Activated CD4-positive, alpha-beta T cell treated with anti-CD3 and anti-CD28 coated beads for 48 hours (primary cell): ENCODE measurements around the gene TMCC2.
"Not testable (repeated sequence)": the region's sequence is repeated elsewhere in the genome, so short reads cannot be mapped to it uniquely, and the experiment has no call there.

Source experiments
- DNase-seq: peaks from one replicate; pipeline ENCODE4 v3.0.0-alpha.2; 2020

Gene TMCC2

DNA sequence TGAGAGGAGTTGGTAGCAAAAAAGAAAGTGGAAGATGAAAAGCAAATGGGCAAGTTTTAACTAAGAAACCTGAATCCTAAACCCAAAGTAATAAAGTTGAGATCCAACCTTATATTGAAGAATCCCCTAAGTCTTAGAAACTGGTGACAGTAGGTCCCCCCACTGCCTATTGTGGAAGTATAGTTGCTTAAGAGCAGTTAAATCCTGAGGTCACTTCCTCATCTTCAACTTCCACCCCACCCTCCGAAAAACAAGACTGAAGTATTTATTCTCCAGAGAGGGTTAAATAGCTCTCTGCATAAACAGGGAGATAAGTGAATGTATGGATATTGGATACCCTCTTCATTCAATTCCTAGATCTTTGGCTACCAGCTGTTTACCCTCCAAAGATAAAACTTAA lies 13.0 kb upstream of the TMCC2 start:
- no peak for DNase-seq

DNA sequence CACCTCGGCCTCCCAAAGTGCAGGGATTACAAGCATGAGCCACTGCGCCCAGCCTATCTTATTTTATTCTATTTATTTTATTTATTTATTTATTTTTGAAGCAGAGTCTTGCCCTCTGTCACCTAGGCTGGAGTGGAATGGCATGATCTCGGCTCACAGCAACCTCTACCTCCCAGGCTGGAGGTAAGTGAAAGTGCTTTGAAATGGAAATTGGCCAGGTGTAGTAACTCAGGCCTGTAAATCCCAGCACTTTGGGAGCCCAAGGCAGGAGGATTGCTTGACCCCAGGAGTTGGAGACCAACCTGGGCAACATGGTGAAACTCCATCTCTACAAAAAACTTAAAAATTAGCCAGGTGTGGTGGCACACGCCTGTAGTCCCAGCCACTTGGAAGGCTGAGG lies 11.2 kb upstream of the TMCC2 start:
- DNase-seq: no peak

- no peak for DNase-seq
Observed at GRCh38 chr1:205217418-205217817, 10.3 kb upstream of the TMCC2 start.

- DNase-seq: no peak
Observed at GRCh38 chr1:205220421-205220820, 7.3 kb upstream of the TMCC2 start.

DNA sequence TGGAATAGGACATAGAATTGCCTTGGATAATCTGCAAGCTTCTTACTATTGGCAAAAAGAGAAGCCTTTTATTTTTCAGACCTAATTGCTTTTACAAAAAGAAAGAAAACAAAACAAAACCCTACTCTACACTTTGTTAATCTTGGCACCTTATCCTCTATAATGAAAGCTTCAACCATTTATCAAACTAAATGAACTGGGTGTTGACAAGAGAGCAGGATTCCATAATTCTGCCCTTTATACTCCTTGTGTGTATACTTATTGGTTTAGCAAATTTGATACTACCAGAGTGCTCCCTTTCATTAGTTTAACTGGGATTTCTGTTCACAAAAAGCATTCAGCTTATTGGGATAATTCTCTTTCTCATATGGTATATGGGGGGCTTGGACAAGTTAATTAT lies 3.0 kb upstream of the TMCC2 start:
- DNase-seq: no peak

DNA sequence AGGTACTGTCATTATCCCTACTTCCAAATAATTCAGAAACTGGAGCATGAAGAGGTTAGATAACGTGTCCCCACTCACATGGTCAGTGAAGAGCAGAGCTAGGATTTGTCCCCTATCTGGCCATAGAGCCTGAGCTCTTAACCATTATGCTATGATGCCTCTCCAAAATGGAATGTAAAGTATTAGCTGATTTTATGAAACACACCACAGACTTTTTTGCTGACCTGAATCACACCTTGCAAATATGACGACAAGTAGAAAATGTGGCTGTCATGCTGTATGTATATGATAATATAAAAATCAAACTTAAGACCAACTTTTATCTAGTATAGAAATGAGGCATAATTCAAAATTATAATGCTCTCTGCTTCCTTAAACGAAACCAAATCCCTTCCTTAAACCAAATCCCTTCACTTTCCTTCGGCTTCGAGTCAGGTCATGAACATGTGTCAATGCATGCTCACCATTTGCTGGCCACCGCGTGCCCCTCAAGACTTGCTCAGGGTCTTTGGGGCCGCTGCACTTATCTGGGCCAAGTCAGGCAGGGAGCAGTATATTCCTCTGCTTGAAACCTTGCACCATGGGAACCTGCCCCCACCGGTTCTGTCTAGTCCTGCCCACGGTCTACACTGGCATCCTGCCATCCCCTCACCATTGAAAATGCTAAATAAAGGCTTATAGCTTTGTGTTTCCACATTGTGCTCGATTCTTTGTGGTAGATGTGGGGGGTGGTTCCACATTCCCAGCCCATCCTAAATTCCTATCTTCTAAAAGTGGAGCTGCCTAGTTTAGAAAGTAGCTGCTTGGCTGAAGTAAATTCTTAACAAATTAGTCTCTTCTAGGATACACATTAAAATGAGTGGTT lies 1.6 kb upstream of the TMCC2 start:
- no peak for DNase-seq

- DNase-seq: no peak
Observed at GRCh38 chr1:205226868-205227583, 720 bp upstream of the TMCC2 start.

DNA sequence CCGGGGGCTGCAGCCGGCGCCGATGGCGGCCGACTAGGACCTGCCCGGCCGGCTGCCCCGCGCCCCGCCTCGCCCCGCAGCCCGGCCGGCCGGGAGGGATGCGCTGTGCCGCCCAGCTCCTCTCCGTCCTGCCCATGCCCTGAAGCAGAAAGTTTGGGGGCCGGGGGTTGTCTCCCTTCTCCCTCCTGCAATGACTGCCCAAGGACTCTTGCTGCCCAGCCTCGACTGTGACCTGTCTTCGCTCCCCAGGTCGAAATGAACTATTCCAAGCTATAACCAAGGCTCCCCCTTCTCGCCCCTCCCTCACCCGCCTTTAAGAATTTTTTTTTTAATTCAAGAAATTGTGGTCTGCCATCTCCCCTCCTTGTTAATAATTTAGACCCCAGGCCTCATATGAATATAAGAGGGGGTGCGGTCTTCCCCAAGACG lies 361 bp downstream of the TMCC2 start:
- no peak for DNase-seq

DNA sequence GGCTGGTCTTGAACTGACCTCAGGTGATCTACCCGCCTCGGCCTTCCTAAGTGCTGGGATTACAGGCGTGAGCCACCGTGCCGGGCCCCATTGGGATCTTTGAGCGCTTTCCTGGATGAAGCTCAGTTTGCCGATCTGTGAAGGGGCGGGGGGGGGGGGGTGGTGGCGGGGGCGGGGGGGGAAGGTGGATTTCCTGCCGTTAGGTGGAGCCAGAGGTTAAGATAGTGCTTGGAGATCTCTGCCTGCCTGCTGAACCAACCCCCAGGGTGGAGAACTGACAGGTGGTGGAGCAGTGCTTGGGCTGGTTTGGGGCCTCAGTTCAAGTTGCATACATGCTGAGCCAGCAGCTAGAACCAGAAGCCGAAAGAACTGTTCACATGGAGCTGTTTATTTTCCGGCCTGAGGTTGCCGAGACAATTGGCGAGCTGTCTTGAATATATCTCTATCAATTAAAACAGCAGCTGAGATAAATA lies 1.7 kb downstream of the TMCC2 start:
- DNase-seq: peak; percentile 81

DNA sequence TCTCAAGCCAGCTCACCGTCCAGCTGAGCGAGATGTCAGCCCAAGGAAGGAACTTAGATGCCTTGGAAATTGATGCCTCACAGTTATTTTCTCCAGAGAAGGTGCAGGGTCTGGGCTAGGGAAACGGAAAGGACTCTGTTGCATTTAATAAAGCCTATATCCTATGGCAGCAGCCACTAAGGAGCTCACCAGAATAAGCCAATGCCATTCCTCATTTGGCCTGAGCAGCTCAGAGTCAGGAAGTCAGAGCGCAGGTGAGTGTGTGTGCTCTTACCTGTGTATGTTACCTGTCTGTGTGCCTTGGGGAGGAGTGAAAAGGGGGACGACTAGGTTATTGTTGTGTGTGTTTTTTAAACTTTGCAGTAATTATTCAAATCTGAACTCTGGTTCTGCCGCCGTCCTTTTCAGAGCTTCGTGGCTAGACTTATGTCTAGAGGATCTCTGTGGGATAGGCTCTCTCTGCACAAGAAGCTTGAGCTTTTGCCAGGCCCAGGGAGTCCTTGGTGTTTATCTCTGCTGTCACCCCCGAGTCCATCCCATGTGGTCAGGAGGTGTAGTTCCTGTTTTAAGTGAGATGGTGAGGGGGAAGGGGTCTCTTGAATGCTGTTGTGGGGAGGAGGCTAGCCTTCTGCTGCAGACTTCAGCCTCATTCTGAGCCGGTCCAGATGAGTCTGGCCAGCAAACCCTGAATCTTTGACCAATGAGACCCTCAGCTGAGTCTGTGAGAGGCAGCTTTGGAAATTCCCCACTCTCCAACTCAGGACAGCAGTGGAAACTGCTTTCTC lies 2.4 kb downstream of the TMCC2 start:
- DNase-seq: no peak

DNA sequence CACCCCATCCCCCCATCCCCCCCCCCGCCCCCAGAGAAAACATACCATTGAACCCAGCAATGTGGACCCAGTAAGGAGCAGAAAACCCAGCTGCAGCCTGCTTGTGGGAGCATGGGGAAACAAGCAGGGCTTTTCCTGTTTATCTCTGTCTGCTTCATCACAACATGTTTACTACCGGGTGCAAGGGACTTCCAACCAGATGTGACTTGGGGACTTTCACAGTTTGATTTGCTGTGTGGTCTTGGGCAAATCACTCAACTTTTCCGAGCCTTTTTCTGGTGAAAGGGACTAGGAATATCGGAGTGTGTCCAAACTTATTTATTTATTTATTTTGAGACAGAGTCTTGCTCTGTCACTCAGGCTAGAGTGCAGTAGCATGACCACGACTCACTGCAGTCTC lies 3.2 kb downstream of the TMCC2 start:
- no peak for DNase-seq

GRCh38 chr1:205232127-205232820 lies 4.5 kb downstream of the TMCC2 start:
- DNase-seq: no peak

GRCh38 chr1:205232945-205233397 lies 5.2 kb downstream of the TMCC2 start:
- DNase-seq: no peak

DNA sequence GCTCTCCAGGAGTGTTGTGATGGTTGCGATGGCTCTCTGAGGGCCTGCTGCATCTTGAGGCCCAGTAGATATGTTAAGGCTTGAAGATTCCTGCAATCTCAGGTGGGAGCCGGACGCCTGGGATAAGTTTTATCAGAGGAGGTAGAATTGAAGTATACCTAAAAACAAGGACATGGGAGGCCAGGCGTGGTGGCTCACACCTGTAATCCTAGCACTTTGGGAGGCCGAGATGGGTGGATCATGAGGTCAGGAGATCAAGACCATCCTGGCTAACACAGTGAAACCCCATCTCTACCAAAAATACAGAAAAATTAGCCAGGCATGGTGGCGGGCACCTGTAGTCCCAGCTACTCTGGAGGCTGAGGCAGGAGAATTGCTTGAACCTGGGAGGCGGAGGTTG lies 6.2 kb downstream of the TMCC2 start:
- DNase-seq: not testable (repeated sequence)

DNA sequence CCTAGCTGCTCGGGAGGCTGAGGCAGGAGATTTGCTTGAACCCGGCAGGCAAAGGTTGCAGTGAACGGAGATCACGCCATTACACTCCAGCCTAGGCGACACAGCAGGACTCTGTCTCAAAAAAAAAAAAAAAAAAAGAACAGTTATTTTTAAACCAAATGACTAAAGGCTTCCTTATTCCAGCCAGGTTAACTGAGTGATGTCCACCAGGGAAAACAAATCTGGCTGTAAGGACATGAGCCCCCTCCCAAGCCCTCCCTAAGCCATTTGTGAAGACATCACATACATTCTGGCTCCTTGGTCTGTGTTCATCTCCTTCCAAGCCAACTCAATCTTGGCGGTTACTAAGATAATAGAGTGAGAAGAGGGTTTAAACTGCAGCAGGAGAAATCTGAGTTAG lies 8.2 kb downstream of the TMCC2 start:
- no peak for DNase-seq

GRCh38 chr1:205236526-205236925 lies 8.8 kb downstream of the TMCC2 start:
- no peak for DNase-seq

DNA sequence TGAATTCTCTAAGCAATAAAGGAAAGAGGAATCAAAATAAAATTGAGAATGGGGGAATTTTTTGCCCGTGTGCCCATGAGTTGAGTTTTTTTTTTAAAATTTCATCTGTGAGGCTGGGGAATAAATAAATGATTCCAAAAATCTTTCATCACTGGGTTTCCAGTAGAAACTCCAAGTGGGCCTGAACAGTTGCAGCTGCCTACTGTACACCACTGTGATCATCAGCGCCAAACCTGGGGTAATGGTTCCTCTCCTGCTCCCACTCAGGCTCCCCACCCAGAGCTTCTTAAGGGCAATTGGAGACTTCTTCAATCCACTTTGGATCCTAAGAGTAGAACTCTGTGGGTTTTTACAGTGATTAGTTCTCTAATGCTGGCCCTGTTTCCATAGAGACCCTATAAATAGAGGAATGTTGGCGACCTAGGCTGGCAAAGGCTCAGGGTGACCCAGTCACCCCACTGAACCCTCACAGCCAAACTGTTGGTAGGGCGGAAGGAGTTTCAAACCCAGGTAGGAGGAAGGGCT lies 9.3 kb downstream of the TMCC2 start:
- no peak for DNase-seq

DNA sequence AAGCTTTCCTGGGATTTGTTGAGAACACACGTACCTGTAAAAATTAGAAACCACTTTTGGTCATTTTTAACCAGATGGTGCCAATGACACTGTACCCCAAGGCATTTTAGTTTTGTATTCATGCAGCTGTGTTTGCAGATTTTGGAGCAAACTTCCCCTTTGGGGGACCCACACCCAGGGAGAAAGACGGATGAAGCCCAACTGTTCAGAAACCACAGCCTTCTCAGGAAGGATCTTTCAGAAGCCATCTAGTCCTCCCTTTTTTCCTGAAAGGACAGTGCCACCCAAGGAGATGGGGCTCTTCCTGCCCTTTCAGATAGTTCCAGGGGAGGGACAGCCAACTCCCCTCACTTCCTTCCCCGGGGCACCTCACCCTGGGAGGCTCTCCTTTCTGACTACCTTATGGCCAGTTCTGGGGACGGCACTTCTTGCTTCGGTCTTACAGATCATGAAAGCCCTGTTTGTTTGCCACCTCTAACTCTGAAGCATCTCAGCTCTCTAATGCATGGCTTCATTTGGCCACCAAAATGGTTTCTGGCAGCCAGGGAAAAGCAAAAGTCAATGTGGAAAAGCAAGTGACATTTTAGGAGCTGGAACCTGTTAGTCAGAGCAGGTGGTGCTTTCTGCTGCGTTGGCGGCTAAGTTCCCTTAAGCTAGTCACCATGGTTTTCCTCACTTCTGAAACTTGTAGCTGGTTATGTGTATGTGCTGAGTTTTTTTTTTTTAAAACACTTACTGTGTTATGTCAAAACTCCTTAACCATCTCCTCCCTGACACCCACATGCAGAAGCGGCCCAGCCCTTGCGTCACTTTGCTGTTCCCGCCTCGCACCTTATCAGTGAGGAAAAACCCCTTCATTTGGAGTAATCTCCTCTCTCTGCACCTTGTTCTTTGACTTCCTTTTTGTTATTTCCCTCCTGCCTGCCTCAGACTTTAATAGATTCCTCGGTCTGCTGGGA lies 10.1 kb downstream of the TMCC2 start:
- DNase-seq: peak; percentile 74

DNA sequence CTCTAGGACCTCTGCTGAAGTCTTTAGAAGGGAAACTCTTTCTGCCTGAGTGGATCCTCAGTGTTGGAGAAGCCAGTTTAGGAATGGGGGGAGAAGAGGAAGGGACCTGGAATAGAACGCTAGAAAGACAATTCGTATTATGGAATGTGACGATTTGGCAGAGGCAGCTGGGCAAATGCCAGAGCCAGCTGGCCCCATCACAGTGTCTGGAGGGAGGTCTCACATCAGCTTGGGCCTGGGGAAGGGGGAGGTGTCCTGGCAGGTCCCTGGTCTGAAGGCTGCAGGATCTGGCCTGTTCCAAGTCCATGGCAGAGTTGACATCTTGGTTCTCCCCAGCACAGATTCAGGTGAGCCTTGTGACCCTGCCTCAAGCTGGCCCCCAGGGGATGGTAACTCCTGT lies 11.3 kb downstream of the TMCC2 start:
- no peak for DNase-seq

DNA sequence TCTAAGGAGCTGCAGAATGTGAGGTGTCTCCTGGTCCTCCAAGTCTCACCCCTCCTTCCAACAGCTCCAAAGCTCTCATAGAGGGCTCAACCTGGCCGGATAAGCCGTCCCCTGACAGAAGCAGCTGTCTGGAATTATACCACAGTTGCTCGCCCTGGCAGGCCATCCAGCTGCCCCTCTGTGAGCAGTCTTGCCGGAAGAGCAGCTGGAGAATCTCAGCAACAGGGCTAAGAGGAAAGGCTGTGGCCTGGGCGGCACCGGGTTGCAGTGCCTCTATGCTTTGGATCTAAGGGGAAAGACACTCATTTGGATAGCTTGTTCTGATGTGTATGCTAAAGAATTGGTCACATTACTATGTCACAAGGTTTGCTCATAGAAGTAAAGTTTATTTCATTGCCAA lies 12.4 kb downstream of the TMCC2 start:
- DNase-seq: peak; percentile 32

- DNase-seq: no peak
Observed at GRCh38 chr1:205240569-205240968, 12.8 kb downstream of the TMCC2 start.
